ENCODE results near the gene HSPG2.

DNA sequence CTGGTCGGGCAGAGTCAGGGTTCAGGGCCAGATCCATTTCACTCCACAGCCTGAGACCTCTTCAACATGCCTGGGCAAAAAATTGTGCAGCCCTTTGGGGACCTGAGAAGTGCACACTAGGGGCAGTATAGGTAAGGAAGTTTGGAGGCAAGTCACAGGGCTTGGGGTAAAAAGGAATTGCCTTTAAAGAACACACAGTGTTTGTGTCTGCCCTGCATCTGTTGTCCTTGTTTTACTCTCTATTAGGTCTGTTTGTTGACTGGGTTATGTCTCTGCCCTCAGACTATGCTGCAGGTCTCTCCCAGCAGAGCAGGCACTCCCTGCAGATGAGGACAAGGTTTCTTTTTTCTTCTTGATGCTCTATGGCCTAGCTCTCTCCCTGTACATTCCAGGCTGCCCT, 103.0 kb downstream of the HSPG2 start:
- TF ChIP-seq, protein P1, sequence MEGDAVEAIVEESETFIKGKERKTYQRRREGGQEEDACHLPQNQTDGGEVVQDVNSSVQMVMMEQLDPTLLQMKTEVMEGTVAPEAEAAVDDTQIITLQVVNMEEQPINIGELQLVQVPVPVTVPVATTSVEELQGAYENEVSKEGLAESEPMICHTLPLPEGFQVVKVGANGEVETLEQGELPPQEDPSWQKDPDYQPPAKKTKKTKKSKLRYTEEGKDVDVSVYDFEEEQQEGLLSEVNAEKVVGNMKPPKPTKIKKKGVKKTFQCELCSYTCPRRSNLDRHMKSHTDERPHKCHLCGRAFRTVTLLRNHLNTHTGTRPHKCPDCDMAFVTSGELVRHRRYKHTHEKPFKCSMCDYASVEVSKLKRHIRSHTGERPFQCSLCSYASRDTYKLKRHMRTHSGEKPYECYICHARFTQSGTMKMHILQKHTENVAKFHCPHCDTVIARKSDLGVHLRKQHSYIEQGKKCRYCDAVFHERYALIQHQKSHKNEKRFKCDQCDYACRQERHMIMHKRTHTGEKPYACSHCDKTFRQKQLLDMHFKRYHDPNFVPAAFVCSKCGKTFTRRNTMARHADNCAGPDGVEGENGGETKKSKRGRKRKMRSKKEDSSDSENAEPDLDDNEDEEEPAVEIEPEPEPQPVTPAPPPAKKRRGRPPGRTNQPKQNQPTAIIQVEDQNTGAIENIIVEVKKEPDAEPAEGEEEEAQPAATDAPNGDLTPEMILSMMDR (IDR thresholded peaks at IDR 0.05), result no peak
- TF ChIP-seq EZH2 (IDR thresholded peaks at IDR 0.05; ENCODE audit: borderline replicate concordance, insufficient read depth, low read depth, low read length, poor library complexity, severe bottlenecking), result no peak

All from B cell (primary cell).